Dedifferentiated amniotic fluid mesenchymal stem cell (primary cell): ENCODE results near the gene PRAME.
"Not testable (repeated sequence)": the region's sequence is repeated elsewhere in the genome, so short reads cannot be mapped to it uniquely, and the experiment has no call there.

ENCODE experiments used
- DNase-seq: peaks from one replicate; pipeline ENCODE4 v3.0.0-alpha.2; 2016; ENCODE audit errors: extremely low spot score

Gene PRAME

DNA sequence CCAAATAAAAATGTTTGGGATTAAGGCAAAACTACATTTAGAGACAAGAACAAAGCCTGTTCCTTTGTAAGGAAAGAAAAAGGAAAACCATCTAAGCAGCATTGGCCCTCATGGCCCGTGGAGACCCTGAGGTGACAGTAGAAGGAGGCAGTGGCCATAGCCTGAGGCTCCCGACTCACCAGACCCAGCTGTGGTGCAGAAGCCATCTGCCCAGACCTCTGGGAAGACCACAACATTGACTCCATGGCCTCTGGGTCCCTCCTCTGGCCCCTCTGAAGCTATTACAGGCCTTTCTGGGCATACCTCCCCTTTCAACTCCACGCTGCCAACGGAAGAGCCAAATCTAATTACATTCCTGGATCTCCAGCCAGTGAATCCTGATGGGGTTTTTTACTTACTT is 6.4 kb downstream of the PRAME start:
- DNase-seq, result no peak

DNA sequence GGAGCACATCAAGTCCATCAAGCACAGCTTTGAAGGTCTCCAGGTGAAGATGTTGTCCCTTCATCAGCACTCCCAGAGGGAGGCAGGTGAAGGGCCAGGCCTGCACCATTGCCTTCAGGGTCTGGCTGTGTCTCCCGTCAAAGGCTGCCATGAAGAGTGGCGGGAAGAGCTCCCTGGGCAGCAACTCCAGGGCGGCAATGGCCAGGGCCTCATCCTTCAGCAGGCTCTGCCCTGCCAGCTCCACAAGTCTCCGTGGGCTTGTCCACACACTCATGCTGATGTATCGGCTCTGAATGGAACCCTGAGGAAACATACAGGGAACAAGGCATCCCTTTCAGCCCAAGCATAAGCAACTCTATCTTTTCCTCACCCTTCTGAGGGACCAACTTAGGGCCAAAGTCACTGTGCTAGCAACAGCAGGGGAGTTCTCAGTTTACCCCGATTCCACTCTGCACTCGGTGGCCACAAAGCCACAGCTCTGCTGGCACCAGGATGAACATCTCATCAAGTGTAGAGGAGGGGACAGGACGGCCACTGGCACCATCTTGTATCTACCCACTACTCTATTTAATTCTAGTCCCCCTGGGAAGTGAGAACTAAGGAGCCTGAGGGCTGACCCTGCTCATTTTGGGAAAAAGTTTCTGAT is 8.2 kb downstream of the PRAME start:
- DNase-seq, result no peak

DNA sequence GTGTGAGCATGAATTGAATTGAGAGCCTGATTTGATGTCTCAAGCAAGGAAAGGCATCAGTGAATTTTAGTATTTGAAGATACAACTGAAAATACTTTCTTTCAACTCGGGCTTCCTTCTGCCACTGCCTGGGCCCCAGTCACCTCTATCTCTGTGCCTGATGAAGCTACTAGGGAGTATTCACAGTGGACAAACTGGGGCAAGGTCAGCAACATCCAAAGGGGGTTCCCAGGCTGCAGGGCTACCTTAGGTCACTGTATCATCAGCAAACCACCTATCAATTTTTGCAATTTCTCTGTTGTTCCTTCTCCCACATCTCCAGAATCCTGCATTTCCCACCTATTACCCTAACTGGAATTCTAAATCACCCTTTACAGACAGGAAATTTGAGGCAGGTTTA is 10.2 kb downstream of the PRAME start:
- no peak for DNase-seq

DNA sequence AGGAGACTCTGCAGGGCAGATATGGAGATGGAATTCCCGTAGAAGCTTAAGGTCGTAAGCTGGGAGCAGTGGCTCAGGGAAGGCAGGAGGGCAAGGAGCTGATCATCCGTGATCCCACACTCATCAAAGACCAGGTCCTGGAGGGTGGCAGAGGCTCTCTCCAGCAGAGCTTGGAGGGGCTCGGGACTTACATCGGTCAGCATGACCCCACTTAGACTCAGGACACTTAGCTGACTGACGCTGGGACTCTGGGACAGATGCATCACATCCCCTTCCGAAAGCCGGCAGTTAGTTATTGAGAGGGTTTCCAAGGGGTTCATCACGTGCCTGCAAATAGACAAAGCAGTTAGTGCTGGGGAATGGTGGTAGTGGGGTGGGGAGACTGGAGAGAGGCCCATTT is 10.7 kb downstream of the PRAME start:
- DNase-seq, result no peak

DNA sequence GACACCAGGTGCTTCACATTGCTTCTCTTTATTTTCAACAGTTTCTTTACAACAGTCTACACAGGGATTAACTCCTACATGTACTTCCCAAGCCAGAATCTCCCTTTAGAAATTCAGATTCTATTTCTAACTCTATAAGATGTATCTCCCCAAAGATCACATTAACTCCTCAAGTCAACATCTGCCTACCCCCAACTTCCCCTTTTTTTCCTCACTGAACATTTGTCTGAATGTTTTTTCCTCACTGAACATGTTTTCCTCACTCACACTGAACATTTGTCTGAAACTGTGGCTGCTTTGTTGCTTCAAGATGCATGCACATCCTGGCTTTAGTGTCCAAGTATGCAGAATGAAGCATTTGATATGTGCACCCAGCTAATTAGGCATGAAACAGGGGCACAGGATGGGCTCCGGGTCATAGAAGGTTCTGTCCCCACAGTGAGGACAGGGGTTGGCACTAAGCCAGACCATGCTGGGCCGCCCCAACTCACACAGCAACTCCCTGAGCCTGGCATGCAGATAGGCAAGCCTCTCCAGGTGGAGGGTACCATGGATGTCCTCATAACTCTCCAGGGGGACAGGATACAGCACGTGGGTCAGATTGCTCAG is 11.3 kb downstream of the PRAME start:
- no peak for DNase-seq

DNA sequence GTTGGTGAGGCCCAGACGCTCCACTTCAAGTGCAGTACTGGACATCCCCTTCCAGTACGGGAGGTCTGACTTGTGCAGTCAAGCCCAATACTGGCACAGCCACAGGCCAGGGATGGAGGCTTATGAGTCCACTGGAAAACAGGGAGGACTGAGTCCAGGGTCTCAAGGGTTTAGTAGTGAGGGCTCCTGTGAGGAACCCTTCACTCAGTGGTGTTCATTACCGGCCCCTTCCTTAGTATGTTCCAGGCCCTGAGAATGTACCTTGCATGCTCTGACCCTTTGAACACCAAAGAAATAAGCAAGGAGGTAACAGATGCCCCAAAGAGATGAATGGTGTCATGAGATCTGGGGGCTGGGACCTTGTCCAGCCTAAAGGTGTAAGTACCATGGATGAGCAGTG is 11.8 kb downstream of the PRAME start:
- no peak for DNase-seq

DNA sequence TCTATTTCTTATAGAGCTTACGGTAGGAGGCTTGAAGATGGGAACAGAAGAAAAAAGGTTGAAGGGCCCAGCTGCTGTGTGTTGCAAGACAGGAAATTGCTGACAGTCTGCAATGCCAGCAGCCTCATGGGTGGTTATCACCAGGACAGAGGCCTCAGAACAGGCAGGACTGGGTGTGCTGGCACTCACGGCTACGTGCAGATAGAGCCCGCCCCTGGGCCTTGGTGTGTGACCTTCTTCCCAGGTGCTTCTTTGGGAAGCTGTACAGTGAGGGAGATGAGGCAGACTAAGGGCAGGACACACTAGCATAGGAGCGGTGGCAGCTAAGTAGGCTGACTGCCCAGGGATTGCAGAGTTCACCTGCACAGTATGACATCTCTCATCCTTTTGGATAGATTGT is 12.6 kb downstream of the PRAME start:
- no peak for DNase-seq

DNA sequence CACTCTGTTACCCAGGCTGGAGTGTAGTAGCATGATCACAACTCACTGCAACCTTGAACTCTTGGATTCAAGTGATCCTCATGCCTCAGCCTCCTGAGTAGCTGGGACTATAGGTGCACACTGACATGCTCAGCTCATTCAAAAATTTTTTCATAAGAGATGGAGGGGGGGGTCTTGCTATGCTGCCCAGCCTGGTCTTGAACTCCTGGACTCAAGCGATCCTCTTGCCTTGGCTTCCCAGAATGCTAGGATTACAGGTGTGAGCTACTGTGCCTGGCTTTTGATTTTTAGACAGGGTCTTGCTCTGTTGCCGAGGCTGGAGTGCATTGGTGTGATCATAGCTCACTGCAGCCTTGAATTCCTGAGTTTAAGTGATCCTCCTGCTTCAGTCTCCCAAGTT is 14.0 kb downstream of the PRAME start:
- no peak for DNase-seq

DNA sequence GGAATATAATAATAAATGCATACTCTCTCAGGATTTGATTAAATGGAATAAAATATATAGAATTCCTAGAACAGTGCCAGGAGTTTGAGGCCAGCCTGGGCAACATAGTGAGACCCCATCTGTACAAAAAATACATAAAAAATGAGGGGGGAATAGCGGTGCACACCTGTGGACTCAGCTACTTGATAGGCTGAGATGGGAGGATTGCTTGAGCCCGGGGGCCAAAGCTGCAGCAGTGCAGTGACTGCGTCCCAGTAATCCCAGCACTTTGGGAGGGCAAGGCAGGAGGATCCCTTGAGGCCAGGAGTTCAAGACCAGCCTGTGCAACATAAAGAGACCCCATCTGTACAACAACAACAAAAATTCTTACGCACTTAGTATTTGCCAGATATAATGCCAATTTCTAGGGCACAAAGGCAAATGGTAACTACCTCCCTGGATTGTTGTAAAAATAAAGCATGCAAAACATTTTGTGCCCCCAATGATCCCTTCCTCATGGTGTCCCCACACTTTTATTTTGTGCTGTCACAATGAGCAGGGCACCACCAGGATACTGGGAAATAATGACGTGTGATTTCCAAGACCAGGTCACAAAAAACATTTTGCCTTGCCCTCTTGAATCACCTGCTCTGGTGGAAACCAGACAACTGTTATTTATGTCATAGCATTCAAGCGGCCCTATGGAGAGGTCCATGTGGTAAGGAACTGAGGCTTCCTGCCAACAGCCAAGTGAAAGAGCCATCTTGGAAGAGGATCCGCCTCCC is 20.7 kb downstream of the PRAME start:
- DNase-seq, result no peak

DNA sequence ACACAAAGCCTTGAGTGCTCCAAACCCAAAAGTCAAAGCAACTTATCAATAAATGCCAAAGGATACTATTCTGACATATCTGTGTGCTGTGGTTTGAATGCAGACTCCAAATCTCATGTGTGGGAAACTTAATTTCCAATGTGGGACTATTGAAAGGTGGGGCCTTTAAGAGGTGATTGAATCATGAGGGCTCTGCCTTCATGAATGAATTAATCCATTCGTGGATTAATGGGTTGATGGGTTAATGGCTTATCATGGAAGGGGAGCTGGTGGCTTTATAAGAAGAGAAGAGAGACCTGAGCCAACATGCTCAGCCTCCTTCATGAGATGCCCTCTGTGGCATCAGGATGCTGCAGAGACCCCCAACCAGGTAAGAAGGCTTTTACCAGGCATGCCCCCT is 22.1 kb downstream of the PRAME start:
- DNase-seq, result no peak

DNA sequence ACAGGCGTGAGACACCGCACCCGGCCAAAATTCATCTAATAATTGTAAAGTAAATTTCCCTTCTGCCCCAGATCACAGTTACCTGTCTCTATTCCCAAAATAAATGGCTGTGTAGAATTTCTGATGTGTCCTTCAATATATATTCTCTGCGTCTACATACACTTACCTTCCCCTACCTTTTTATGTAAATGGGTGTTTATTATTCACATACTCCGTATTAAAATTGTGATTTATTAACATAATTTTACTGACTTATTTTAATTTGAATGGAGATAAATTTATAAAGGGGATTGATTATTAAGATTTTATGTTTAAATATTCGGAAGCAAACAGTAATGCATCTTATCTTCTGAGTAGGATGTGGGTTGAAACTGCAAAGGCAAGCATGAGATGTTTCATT is 22.6 kb downstream of the PRAME start:
- no peak for DNase-seq

DNA sequence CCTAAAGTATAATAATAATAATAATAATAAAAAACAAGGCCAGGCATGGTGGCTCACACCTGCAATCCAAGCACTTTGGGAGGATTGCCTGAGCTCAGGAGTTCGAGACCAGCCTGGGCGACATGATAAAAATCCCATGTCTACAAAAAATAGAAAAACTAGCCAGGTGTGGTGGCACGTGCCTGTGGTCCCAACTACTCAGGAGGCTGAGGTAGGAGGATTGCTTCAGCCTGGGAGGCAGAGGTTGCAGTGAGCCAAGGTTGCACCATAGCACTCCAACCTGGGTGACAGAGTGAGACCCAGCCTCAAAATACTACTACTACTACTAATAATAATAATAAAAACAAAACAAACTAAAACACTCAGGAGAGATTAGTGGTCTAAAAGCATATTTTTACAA is 23.4 kb downstream of the PRAME start:
- DNase-seq, result no peak

DNA sequence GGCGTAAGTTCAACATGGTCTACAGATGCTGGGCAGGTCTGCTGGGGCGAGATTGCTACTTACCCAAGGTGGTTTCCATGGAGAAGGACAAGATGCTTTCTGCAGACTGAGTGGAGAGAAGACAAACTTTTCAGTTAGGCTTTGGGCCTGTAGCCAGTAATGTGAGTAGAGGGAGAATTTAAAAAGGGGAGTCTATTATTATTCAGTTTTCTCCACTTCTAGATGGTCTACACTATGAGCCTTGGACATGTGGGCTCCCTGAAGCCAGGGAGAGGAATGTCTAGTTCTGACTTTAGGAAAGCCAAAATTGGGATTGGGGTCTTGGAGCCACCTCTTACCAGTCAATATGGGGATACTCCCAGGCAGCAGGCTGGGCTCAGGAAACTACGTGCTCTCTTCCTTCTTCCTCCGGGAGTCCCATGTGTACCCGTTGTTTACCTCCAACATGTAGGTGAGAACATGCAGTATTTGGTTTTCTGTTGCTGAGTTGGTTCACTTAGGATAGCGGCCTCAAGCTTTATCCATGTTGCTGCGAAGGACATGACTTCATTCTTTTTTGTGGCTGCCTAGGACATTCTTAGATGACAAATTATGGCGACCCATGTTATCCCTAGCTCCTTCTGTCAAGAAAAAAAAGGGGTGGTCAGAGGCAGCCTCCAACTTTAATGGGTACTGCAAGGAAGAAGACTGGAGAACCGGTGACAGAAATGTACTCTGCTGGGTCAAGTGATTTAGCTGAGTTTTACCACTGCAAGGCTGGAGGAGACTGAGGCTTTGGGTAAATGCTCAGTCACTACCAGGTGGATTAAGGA is 24.3 kb downstream of the PRAME start:
- no peak for DNase-seq

DNA sequence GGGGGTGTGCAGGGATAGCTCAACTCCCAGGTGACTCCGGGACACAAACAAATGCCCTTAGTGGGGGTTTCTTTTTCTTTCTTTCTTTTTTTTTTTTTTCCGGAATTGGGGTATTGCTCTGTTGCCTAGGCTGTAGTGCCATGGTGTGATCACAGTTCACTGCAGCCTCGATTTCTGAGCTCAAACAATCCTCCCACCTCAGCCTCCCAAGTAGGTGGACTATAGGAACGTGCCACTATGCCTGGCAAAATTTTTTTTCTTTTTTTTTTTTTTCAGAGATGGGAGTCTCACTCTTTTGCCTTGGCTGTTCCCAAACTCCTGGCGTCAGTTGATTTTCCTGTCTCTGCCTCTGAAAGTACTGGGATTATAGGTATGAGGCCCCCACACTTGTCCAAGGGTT is 25.2 kb downstream of the PRAME start:
- no peak for DNase-seq

DNA sequence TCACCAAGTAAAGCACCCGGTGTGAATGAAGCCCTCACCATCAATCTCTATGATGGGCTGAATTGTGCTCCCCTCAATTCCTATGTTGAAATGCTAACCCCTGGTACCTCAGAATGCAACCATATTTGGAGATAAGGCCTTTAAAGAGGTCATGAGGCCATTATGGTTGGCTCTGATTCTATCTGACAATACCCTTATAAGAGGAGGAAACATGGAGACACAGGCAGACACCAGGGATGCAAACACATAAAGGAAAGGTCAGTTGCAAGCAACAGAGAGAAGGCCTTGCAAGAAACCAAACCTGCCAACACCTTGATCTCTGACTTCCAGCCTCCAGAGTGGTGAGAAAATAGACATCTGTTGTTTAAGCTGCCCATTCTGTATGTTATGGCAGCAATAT is 25.6 kb downstream of the PRAME start:
- no peak for DNase-seq

DNA sequence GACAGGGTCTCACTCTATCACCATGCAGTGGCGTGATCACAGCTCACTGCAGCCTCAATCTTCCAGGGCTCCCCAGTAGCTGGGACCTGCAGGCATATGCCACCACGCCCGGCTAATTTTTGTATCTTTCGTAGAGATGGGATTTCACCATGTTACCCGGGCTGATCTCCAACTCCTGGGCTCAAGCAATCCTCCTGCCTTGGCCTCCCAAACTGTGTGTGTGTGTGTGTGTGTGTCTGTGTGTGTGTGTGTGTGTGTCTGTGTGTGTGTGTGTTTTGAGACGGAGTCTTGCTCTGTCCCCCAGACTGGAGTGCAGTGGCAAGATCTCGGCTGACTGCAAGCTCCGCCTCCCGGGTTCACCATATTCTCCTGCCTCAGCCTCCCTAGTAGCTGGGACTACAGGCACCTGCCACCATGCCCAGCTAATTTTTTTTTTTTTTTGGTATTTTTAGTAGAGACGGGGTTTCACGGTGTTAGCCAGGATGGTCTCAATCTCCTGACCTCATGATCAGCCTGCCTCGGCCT is 26.5 kb downstream of the PRAME start:
- not testable (repeated sequence) for DNase-seq

DNA sequence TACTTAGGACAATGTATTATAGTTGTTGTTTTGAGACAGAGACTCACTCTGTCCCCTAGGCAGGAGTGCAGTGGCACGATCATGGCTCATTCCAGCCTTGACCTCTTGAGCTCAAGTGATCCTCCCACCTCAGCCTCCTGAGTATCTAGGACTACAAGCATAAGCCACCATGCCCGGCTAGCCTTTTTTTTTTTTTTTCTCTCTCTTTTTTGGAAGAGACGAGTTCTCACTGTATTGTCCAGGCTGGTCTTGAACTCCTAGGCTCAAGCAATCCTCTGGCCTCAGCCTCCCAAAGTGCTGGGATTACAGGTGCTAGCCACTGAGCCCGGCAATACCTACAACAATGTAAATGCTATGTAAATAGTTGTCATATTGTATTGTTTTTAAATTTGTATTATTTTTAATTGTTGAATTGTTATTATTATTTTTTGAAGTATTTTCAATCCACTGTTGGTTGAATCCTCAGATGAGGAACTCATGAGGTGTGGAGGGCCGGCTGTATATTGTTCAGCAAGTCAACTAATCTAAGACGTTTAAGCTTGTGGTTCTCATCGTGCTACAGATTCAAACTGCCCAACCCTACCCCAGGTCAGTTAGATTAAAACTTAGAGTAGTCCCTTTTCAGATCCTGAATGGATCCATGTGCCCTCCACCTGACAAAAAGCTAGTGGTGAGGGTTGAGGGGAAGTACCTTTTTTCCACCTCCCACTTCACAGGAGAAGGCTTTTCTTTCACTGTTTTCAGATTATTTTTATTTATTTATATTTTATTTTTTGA is 27.1 kb downstream of the PRAME start:
- no peak for DNase-seq

DNA sequence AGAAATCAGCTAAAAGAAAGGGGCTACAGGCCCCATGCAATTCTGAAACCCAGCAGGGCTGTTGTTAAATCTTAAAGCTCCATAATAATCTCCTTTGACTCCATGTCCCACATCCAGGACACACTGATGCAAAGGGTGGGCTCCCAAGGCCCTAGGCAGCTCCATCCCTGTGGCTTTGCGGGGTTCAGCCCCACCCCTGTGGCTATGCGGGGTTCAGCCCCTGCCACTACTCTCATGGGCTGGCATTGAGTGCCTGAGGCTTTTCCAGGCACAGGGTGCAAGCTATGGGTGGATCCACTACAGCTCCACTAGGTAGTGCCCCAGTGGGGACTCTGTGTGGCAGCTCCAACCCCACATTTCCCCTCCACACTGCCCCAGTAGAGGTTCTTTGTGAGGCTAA is 30.3 kb downstream of the PRAME start:
- no peak for DNase-seq

DNA sequence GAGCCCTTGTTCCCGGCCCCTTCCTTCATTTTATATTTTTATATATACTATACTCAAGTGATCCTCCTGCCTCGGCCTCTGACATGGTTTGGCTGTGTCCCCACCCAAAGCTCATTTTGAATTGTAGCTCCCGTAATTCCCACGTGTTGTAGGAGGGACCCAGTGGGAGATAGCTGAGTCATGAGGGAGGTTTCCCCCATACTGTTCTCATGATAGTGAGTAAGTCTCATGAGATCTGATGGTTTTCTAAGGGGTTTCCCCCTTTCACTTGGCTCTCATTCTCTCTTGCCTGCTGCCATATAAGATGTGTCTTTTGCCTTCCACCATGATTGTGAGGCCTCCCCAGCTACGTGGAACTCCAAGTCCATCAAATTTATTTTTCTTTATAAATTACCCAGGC is 31.8 kb downstream of the PRAME start:
- no peak for DNase-seq

DNA sequence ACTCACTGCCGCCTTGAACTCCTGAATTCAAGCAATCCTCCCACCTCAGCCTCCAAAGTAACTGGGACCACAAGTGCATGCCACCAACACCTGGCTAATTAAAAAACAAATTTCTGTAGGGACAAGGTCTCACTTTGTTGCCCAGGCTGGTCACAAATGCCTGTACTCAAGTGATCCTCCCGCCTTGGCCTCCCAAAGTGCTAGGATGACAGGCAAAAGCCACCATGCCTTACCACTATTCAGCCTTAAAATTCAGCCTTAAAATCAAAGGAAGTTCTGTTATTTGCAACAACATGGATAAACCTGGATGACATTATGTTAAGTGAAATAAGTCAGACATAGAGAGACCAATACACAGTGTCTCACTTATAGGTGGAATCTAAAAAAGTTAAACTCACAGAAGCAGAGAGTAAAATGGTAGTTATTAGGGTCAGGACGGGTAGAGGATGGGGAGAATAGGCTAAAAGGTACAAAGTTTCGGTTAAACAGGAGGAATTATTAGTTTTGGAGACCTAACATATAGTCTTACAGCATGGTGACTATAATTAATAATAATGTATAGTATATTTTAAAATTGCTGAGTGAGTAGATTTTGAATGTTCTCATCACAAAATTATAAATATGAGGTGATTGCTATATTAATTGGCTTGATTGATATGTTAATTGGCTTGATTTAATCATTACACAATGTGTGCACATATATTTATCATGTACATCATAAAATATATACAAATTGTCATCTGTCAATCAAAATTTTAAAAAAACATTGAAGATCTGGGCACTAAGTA is 32.7 kb downstream of the PRAME start:
- DNase-seq, result no peak

DNA sequence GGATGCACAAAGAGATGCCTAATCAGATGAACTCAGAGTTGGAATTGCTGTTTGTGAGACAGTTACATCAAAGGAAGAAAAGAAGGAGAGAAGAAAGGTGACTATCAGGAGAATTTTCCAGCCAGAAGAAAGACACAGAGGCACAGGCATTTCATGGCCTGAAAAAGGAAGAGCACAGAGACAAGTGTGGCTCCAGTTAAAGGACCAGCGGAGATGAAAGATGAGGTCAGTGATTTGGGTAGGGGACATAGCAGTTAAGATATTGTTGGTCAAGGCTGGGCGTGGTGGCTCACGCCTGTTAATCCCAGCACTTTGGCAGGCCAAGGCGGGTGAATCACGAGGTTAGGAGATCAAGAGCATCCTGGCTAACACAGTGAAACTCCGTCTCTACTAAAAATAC is 35.6 kb downstream of the PRAME start:
- DNase-seq, result no peak
